HepG2 (cell line): ENCODE results near the gene MAIP1. TPM values are rescaled to one million over a fixed set of nuclear protein-coding genes. Genes with fewer than 3 reads are reported as not detected.
A peak's percentile ranks its signal among the peaks of the same experiment; 100 is the strongest.

Source experiments
- BORCS8-MEF2B ChIP-seq: sonication (generic); formaldehyde crosslinking; IDR thresholded peaks from 2 replicates; pipeline ENCODE4 v1.8.0; 2022; ENCODE audit warnings: mild to moderate bottlenecking, missing genetic modification reagents
- CCDC6 ChIP-seq: sonication (generic); formaldehyde crosslinking; IDR thresholded peaks from 2 replicates; pipeline ENCODE4 v1.8.1; 2022; ENCODE audit warnings: mild to moderate bottlenecking, missing genetic modification reagents, moderate library complexity
- GATAD2A ChIP-seq: IDR thresholded peaks from 2 replicates; pipeline ENCODE4 v1.6.1; 2016
- HOXA7 ChIP-seq: sonication (generic); formaldehyde crosslinking; IDR thresholded peaks from 2 replicates; pipeline ENCODE4 v1.8.1; 2022; ENCODE audit warnings: mild to moderate bottlenecking, missing genetic modification reagents, moderate library complexity
- JDP2 ChIP-seq: sonication (generic); formaldehyde crosslinking; IDR thresholded peaks from 2 replicates; pipeline ENCODE4 v1.8.1; 2022; ENCODE audit warnings: missing genetic modification reagents, borderline replicate concordance
- JUN ChIP-seq: sonication (generic); formaldehyde crosslinking; IDR thresholded peaks from 2 replicates; pipeline ENCODE4 v1.4.0; 2020; ENCODE audit warnings: mild to moderate bottlenecking, missing genetic modification reagents
- JUNB ChIP-seq: sonication (generic); formaldehyde crosslinking; IDR thresholded peaks from 2 replicates; pipeline ENCODE4 v1.8.0; 2022; ENCODE audit warnings: missing genetic modification reagents, mild to moderate bottlenecking, borderline replicate concordance
- KDM6A ChIP-seq: IDR thresholded peaks from 2 replicates; pipeline ENCODE4 v1.6.1; 2016; ENCODE audit warnings: low read depth
- MAFG ChIP-seq: sonication (generic); formaldehyde crosslinking; IDR thresholded peaks from 2 replicates; pipeline ENCODE4 v1.5.1; 2020; ENCODE audit warnings: mild to moderate bottlenecking, missing genetic modification reagents
- MED13 ChIP-seq: sonication (generic); formaldehyde crosslinking; IDR thresholded peaks from 2 replicates; pipeline ENCODE4 v1.5.0; 2020; ENCODE audit warnings: missing genetic modification reagents
- RELA ChIP-seq: sonication (generic); formaldehyde crosslinking; IDR thresholded peaks from 2 replicates; pipeline ENCODE4 v1.4.0; 2020; ENCODE audit warnings: missing genetic modification reagents
- RFX1 ChIP-seq: fragments of 450-650 bp; IDR thresholded peaks from 2 replicates; pipeline ENCODE4 v1.6.1; 2017
- RNF2 ChIP-seq: fragments of 450-650 bp; conservative IDR thresholded peaks from 2 replicates; pipeline ENCODE4 v1.6.1; 2016; ENCODE audit warnings: low read depth
- SOX5 ChIP-seq: IDR thresholded peaks from 2 replicates; pipeline ENCODE4 v1.6.1; 2016; ENCODE audit warnings: borderline replicate concordance
- TOPORS ChIP-seq: sonication (generic); formaldehyde crosslinking; IDR thresholded peaks from 2 replicates; pipeline ENCODE4 v1.8.0; 2023; ENCODE audit warnings: mild to moderate bottlenecking, missing genetic modification reagents
- ZNF12 ChIP-seq: sonication (generic); formaldehyde crosslinking; IDR thresholded peaks from 2 replicates; pipeline ENCODE4 v1.5.0; 2020; ENCODE audit warnings: missing genetic modification reagents
- ZNF274 ChIP-seq: sonication (generic); formaldehyde crosslinking; IDR thresholded peaks from 2 replicates; pipeline ENCODE4 v1.5.1; 2020; ENCODE audit warnings: mild to moderate bottlenecking, missing genetic modification reagents
- ZNF501 ChIP-seq: sonication (generic); formaldehyde crosslinking; IDR thresholded peaks from 2 replicates; pipeline ENCODE4 v1.5.1; 2020; ENCODE audit warnings: mild to moderate bottlenecking, moderate library complexity, missing genetic modification reagents
- ZNF550 ChIP-seq: sonication (generic); formaldehyde crosslinking; IDR thresholded peaks from 2 replicates; pipeline ENCODE4 v1.4.0; 2020; ENCODE audit warnings: mild to moderate bottlenecking, missing genetic modification reagents, borderline replicate concordance
- ZNF674 ChIP-seq: sonication (generic); formaldehyde crosslinking; IDR thresholded peaks from 2 replicates; pipeline ENCODE4 v1.5.0; 2020; ENCODE audit warnings: low read depth, mild to moderate bottlenecking, missing genetic modification reagents
- ZNF878 ChIP-seq: sonication (generic); formaldehyde crosslinking; IDR thresholded peaks from 2 replicates; pipeline ENCODE4 v1.8.1; 2023; ENCODE audit warnings: mild to moderate bottlenecking, missing genetic modification reagents, moderate library complexity
- polyA plus RNA-seq, 8 experiments: library from polyadenylated mRNA; depleted of rRNA in 3 of 8; stranded (reverse) in 7 of 8; unstranded in 1 of 8; fragments of >200 nt; fragmentation: Illumina TruSeq in 4 of 8; extraction: Trizol in 4 of 8; gene quantifications; 2 replicates each; pipeline versions ENCODE4 v1.2.1 to v1.2.3, GENCODE V29; 2011 to 2016; ENCODE audit warnings: low read depth in 4 of 8, missing spikeins in 1 of 8, mixed read lengths in 1 of 8; ENCODE audit not compliant: insufficient read depth in 1 of 8
- total RNA-seq, 5 experiments: library from RNA; depleted of rRNA; stranded (reverse); fragments of >200 nt; fragmentation: Illumina TruSeq; extraction: Trizol; gene quantifications; 2 replicates each; pipeline ENCODE4 v1.2.3, GENCODE V29; 2016; ENCODE audit warnings: low read depth in 1 of 5
- TF ChIP-seq, protein P1 (sequence below): IDR thresholded peaks from 2 replicates; pipeline ENCODE4 v1.6.1; 2016; ENCODE audit warnings: mild to moderate bottlenecking, missing biosample characterization, missing genetic modification reagents
- TF ChIP-seq, protein P2 (sequence below): sonication (generic); formaldehyde crosslinking; IDR thresholded peaks from 2 replicates; pipeline ENCODE4 v1.4.0; 2020; ENCODE audit warnings: missing genetic modification reagents
- TF ChIP-seq, protein P3 (sequence below): sonication (generic); formaldehyde crosslinking; IDR thresholded peaks from 2 replicates; pipeline ENCODE4 v1.4.0; 2020; ENCODE audit warnings: missing genetic modification reagents, borderline replicate concordance
- TF ChIP-seq, protein P4 (sequence below): IDR thresholded peaks from 2 replicates; pipeline ENCODE4 v1.6.1; 2016; ENCODE audit warnings: low read depth

MAIP1 gene
- total and polyA plus RNA-seq, 2 of the 13 experiments (the other 11 are each of a cell fraction or from before 2014, with no cell fraction given), result 22.3 to 72.9 TPM

DNA sequence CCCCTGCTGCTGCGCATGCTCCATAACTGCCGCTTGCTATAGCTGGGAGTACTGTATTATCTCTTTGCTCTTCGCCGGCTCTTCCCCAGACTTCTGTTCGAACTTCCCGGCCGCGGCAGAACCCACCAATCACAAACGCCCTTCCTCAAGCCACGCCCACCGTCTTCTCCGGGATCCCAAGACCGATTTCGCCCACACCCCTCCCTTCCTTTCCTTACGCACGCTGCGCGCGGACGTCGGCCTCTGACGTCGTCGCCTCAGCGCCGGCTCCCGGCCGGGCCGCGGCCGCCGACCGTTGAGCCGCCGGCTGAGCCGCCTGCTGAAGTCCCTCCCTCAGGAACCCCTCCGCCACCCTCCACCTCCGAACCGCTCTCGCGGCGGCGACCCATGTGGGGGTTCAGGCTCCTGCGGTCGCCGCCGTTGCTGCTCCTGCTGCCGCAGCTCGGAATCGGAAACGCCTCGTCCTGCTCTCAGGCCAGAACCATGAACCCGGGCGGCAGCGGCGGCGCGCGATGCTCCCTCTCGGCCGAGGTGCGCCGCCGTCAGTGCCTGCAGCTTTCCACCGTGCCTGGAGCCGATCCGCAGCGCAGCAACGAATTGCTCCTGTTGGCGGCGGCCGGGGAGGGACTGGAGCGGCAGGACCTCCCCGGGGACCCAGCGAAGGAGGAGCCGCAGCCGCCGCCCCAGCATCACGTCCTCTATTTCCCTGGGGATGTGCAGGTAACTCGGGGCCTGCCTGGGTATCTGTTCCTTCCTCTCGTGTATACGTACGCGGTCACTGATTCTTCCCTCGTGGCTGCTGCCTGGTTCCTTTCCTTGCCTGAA lies 44.1 kb upstream of the MAIP1 start, which contains the start of gene C2orf69 (continued):
- TF ChIP-seq ZNF12 (CRISPR knock-in tag), result 0 out of 2 replicates have a peak, but pooled peaks have one; percentile 39
- TF ChIP-seq TOPORS (CRISPR knock-in tag), result peak; percentile 87
- TF ChIP-seq ZNF501, result peak; percentile 98
- TF ChIP-seq, protein P1, sequence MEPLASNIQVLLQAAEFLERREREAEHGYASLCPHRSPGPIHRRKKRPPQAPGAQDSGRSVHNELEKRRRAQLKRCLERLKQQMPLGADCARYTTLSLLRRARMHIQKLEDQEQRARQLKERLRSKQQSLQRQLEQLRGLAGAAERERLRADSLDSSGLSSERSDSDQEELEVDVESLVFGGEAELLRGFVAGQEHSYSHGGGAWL (CRISPR knock-in tag), result peak; percentile 83
- no peak for TF ChIP-seq ZNF674 (CRISPR knock-in tag)
- no peak for TF ChIP-seq JDP2
- TF ChIP-seq JUNB (CRISPR knock-in tag), result no peak
- TF ChIP-seq BORCS8-MEF2B (CRISPR knock-in tag), result peak; percentile 94
- TF ChIP-seq MAFG, result no peak
- TF ChIP-seq JUN, result no peak
- TF ChIP-seq HOXA7 (CRISPR knock-in tag), result peak; percentile 90; the same call in 1 of the 2 replicates
- no peak for TF ChIP-seq KDM6A (CRISPR knock-in tag)
- no peak for TF ChIP-seq RFX1
- TF ChIP-seq, protein P2, sequence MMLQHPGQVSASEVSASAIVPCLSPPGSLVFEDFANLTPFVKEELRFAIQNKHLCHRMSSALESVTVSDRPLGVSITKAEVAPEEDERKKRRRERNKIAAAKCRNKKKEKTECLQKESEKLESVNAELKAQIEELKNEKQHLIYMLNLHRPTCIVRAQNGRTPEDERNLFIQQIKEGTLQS (CRISPR knock-in tag), result peak; percentile 44; the same call in 1 of the 2 replicates
- TF ChIP-seq GATAD2A (CRISPR knock-in tag), result peak; percentile 12; the same call in 1 of the 2 replicates
- TF ChIP-seq ZNF274 (CRISPR knock-in tag), result peak; percentile 94
- peak; percentile 65; the same call in 1 of the 2 replicates for TF ChIP-seq RNF2
- TF ChIP-seq SOX5 (CRISPR knock-in tag), result no peak
- TF ChIP-seq, protein P3, sequence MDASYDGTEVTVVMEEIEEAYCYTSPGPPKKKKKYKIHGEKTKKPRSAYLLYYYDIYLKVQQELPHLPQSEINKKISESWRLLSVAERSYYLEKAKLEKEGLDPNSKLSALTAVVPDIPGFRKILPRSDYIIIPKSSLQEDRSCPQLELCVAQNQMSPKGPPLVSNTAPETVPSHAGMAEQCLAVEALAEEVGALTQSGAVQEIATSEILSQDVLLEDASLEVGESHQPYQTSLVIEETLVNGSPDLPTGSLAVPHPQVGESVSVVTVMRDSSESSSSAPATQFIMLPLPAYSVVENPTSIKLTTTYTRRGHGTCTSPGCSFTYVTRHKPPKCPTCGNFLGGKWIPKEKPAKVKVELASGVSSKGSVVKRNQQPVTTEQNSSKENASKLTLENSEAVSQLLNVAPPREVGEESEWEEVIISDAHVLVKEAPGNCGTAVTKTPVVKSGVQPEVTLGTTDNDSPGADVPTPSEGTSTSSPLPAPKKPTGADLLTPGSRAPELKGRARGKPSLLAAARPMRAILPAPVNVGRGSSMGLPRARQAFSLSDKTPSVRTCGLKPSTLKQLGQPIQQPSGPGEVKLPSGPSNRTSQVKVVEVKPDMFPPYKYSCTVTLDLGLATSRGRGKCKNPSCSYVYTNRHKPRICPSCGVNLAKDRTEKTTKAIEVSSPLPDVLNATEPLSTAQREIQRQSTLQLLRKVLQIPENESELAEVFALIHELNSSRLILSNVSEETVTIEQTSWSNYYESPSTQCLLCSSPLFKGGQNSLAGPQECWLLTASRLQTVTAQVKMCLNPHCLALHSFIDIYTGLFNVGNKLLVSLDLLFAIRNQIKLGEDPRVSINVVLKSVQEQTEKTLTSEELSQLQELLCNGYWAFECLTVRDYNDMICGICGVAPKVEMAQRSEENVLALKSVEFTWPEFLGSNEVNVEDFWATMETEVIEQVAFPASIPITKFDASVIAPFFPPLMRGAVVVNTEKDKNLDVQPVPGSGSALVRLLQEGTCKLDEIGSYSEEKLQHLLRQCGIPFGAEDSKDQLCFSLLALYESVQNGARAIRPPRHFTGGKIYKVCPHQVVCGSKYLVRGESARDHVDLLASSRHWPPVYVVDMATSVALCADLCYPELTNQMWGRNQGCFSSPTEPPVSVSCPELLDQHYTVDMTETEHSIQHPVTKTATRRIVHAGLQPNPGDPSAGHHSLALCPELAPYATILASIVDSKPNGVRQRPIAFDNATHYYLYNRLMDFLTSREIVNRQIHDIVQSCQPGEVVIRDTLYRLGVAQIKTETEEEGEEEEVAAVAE (CRISPR knock-in tag), result no peak
- TF ChIP-seq MED13 (CRISPR knock-in tag), result peak; percentile 86; the same call in 1 of the 2 replicates
- TF ChIP-seq RELA (CRISPR knock-in tag), result no peak
- TF ChIP-seq, protein P4, sequence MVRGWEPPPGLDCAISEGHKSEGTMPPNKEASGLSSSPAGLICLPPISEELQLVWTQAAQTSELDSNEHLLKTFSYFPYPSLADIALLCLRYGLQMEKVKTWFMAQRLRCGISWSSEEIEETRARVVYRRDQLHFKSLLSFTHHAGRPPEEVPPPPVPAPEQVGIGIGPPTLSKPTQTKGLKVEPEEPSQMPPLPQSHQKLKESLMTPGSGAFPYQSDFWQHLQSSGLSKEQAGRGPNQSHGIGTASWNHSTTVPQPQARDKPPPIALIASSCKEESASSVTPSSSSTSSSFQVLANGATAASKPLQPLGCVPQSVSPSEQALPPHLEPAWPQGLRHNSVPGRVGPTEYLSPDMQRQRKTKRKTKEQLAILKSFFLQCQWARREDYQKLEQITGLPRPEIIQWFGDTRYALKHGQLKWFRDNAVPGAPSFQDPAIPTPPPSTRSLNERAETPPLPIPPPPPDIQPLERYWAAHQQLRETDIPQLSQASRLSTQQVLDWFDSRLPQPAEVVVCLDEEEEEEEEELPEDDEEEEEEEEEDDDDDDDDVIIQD (CRISPR knock-in tag), result peak; percentile 95
- peak; percentile 90 for TF ChIP-seq ZNF878 (CRISPR knock-in tag)
- peak; percentile 88; the same call in 1 of the 2 replicates for TF ChIP-seq ZNF550 (CRISPR knock-in tag)
- TF ChIP-seq CCDC6 (CRISPR knock-in tag), result peak; percentile 86; the same call in 1 of the 2 replicates
